Mesenchymal stem cell (in vitro differentiated cells and primary cell): ENCODE results near the gene FKTN.

Experiments
- DNase-seq: peaks from one replicate; pipeline ENCODE4 v3.0.0-alpha.2; 2013
- H2AFZ ChIP-seq: one replicate; pipeline ENCODE4 v1.6.1; 2013; ENCODE audit warnings: low read depth, mild to moderate bottlenecking, control low read depth, inconsistent platforms, low read length, moderate library complexity
- H2AK5ac ChIP-seq: 2 replicates; pipeline ENCODE4 v1.6.1; 2013; ENCODE audit warnings: low read length, moderate library complexity, mild to moderate bottlenecking, inconsistent platforms; ENCODE audit not compliant: severe bottlenecking
- H2BK120ac ChIP-seq: one replicate; pipeline ENCODE4 v1.6.1; 2013; ENCODE audit warnings: low read depth, mild to moderate bottlenecking, inconsistent platforms, low read length, moderate library complexity
- H2BK12ac ChIP-seq, 2 experiments: one replicate each; pipeline ENCODE4 v1.6.1; 2013; ENCODE audit warnings: inconsistent platforms in 2 of 2, low read length in 2 of 2, mild to moderate bottlenecking in 2 of 2, moderate library complexity in 2 of 2, control low read depth in 1 of 2
- H2BK15ac ChIP-seq: one replicate; pipeline ENCODE4 v1.6.1; 2013; ENCODE audit warnings: mild to moderate bottlenecking, low read depth, inconsistent platforms; ENCODE audit not compliant: poor library complexity, severe bottlenecking
- H2BK5ac ChIP-seq: 2 replicates; pipeline ENCODE4 v1.6.1; 2013; ENCODE audit warnings: low read depth, mild to moderate bottlenecking, low read length, control low read depth, inconsistent platforms; ENCODE audit not compliant: poor library complexity, severe bottlenecking
- H3K14ac ChIP-seq, 2 experiments: one replicate each; pipeline ENCODE4 v1.6.1; 2013; ENCODE audit warnings: inconsistent platforms in 2 of 2, low read length in 2 of 2, control low read depth in 1 of 2, mild to moderate bottlenecking in 1 of 2, moderate library complexity in 1 of 2
- H3K18ac ChIP-seq, 2 experiments: one replicate each; pipeline ENCODE4 v1.6.1; 2013; ENCODE audit warnings: inconsistent platforms in 2 of 2, low read length in 2 of 2, control low read depth in 1 of 2, low read depth in 1 of 2, mild to moderate bottlenecking in 1 of 2
- H3K23ac ChIP-seq, 2 experiments: one replicate each; pipeline ENCODE4 v1.6.1; 2013; ENCODE audit warnings: inconsistent platforms in 2 of 2, low read length in 2 of 2, mild to moderate bottlenecking in 2 of 2, moderate library complexity in 2 of 2, control low read depth in 1 of 2
- H3K27ac ChIP-seq: 2 replicates; pipeline ENCODE4 v1.5.1; 2013; ENCODE audit warnings: mild to moderate bottlenecking, moderate library complexity, low read length, control low read depth, inconsistent platforms; ENCODE audit not compliant: poor library complexity, severe bottlenecking
- H3K27me3 ChIP-seq, 2 experiments: 2 replicates each; pipeline versions ENCODE4 v1.6.1 to v1.7.0; 2013; ENCODE audit warnings: low read length in 2 of 2, mild to moderate bottlenecking in 2 of 2, moderate library complexity in 2 of 2, control low read depth in 1 of 2, inconsistent platforms in 1 of 2; ENCODE audit not compliant: control insufficient read depth in 1 of 2, insufficient read depth in 1 of 2
- H3K36me3 ChIP-seq, 2 experiments: 2 replicates each; pipeline versions ENCODE4 v1.6.1 to v1.7.0; 2013; ENCODE audit warnings: low read length in 2 of 2, control low read depth in 1 of 2, inconsistent platforms in 1 of 2, low read depth in 1 of 2, mild to moderate bottlenecking in 1 of 2; ENCODE audit not compliant: insufficient read depth in 2 of 2, control insufficient read depth in 1 of 2
- H3K4ac ChIP-seq, 2 experiments: one replicate each; pipeline ENCODE4 v1.6.1; 2013; ENCODE audit warnings: inconsistent platforms in 2 of 2, low read length in 2 of 2, mild to moderate bottlenecking in 2 of 2, moderate library complexity in 2 of 2, control low read depth in 1 of 2, low read depth in 1 of 2
- H3K4me1 ChIP-seq: 2 replicates; pipeline ENCODE4 v1.6.1; 2013; ENCODE audit warnings: low read depth, low read length, control low read depth; ENCODE audit not compliant: control insufficient read depth, insufficient read depth
- H3K4me2 ChIP-seq: 2 replicates; pipeline ENCODE4 v1.6.1; 2013; ENCODE audit warnings: low read length, mild to moderate bottlenecking, inconsistent platforms; ENCODE audit not compliant: poor library complexity, severe bottlenecking
- H3K4me3 ChIP-seq, 2 experiments: 2 replicates each; pipeline versions ENCODE4 v1.5.1 to v1.7.0; 2013; ENCODE audit warnings: low read length in 2 of 2, mild to moderate bottlenecking in 2 of 2, control low read depth in 1 of 2, low read depth in 1 of 2; ENCODE audit not compliant: insufficient read depth in 1 of 2
- H3K79me1 ChIP-seq: replicated peaks from 2 replicates; pipeline ENCODE4 v1.6.1; 2013; ENCODE audit warnings: mild to moderate bottlenecking, control low read depth, low read length, inconsistent platforms; ENCODE audit not compliant: poor library complexity, severe bottlenecking
- H3K9ac ChIP-seq: 2 replicates; pipeline ENCODE4 v1.7.0; 2013; ENCODE audit warnings: mild to moderate bottlenecking, low read length, moderate library complexity
- H3K9me3 ChIP-seq: 2 replicates; pipeline ENCODE4 v1.7.0; 2013; ENCODE audit warnings: mild to moderate bottlenecking, low read length; ENCODE audit not compliant: control insufficient read depth
- H4K8ac ChIP-seq: one replicate; pipeline ENCODE4 v1.6.1; 2013; ENCODE audit warnings: inconsistent platforms, mild to moderate bottlenecking, low read length, moderate library complexity
- H4K91ac ChIP-seq: one replicate; pipeline ENCODE4 v1.6.1; 2013; ENCODE audit warnings: mild to moderate bottlenecking, low read length, inconsistent platforms
- WGBS: methylation state at CpG from one replicate; pipeline ENCODE4 v1.1.7; 2013; ENCODE audit warnings: mixed read lengths; 5-methylcytosine and 5-hydroxymethylcytosine counted together

FKTN gene

DNA sequence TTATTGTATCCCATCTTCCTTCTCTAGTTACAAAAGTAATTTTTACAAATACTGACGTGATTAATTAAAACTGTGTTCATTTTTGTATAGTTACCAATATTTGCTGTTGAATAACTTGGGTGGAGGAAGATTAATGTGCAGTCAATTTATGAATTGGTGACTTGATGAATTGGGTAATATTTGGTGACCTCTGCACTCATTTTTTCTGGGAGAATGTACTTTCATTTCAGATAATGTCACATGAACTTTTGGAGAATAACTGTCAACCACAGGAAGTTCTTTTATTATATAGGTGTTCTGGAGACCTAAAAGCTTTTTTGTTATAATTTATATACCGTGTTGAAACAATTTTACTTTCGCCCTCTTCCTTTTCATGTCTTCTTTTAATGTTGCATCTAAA lies 26.4 kb upstream of the FKTN start:
- no peak overlapping the region for H3K4ac ChIP-seq
- peaks cover 4% of the 10 kb centered on the region for H3K9me3 ChIP-seq
- no peak overlapping the region for H3K4me3 ChIP-seq
- no peak overlapping the region for H3K4me2 ChIP-seq
- H3K27me3 ChIP-seq: no peaks in the 10 kb centered on the region
- H2BK5ac ChIP-seq: no peak overlapping the region
- no peak overlapping the region for H3K18ac ChIP-seq
- no peak overlapping the region for H2BK15ac ChIP-seq
- H2BK12ac ChIP-seq: no peak overlapping the region
- no peak overlapping the region for H4K8ac ChIP-seq
- H3K36me3 ChIP-seq: peaks cover 0 to 23% of the 10 kb centered on the region in 2 experiments
- peaks cover 1% of the 10 kb centered on the region for H3K79me1 ChIP-seq
- 90% methylated on average over 2 of the region's 3 CpGs for WGBS
- no peak overlapping the region for H3K23ac ChIP-seq
- no peak for DNase-seq
- no peaks in the 10 kb centered on the region for H3K4me1 ChIP-seq
- no peak overlapping the region for H2AFZ ChIP-seq
- no peak overlapping the region for H2BK120ac ChIP-seq
- H3K14ac ChIP-seq: no peak overlapping the region
- H2AK5ac ChIP-seq: no peak overlapping the region
- H4K91ac ChIP-seq: no peak overlapping the region
- H3K9ac ChIP-seq: no peak overlapping the region
- H3K27ac ChIP-seq: no peak overlapping the region

DNA sequence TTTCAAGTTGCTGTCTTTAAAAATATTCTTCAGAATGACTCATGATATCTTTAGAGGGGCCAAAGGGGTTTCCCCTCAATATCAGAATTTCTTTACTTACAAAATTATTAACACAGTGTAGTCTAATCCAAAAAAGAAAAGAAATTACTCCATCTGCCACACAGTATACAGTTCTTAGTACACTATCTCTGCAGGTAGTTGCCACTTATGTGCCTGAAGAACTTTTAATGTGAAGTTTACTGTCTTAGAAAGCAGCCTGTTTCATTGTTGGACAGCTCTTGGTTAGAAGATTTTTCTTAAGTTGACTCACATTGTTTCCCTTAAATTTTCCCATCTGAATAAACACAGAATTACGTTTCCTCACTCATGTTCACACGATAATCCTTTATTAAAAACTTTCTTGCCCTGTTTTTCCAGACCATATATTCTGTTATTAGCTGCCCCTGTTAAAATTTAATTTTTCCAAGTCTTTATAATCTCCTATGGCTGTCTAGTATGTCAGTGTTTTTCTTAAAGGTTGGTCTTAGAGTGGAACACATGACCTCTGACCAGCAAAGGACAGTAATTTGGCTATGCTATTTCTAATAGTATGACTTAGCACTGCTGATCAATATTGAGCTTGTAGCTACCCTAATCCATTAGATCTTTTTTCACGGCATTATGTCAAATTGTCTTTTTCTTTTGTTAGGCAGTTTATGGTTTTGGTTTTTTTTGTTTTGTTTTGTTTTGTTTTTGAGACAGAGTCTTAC lies 21.8 kb upstream of the FKTN start:
- no peak overlapping the region for H3K4me2 ChIP-seq
- H2BK15ac ChIP-seq: no peak overlapping the region
- H4K8ac ChIP-seq: no peak overlapping the region
- H2BK5ac ChIP-seq: no peak overlapping the region
- 88% methylated on average over 2 of the region's 3 CpGs for WGBS
- H3K79me1 ChIP-seq: peaks cover 1% of the 10 kb centered on the region
- no peak for DNase-seq
- H3K4me3 ChIP-seq: no peak overlapping the region
- H3K9ac ChIP-seq: no peak overlapping the region
- H2BK120ac ChIP-seq: no peak overlapping the region
- no peak overlapping the region for H4K91ac ChIP-seq
- H2AFZ ChIP-seq: no peak overlapping the region
- H2AK5ac ChIP-seq: no peak overlapping the region
- no peak overlapping the region for H2BK12ac ChIP-seq
- H3K27ac ChIP-seq: no peak overlapping the region
- H3K4ac ChIP-seq: no peak overlapping the region
- H3K4me1 ChIP-seq: no peaks in the 10 kb centered on the region
- no peak overlapping the region for H3K14ac ChIP-seq
- no peaks in the 10 kb centered on the region for H3K9me3 ChIP-seq
- H3K27me3 ChIP-seq: no peaks in the 10 kb centered on the region
- H3K18ac ChIP-seq: no peak overlapping the region
- no peak overlapping the region for H3K23ac ChIP-seq
- H3K36me3 ChIP-seq: peaks cover 0 to 42% of the 10 kb centered on the region in 2 experiments

DNA sequence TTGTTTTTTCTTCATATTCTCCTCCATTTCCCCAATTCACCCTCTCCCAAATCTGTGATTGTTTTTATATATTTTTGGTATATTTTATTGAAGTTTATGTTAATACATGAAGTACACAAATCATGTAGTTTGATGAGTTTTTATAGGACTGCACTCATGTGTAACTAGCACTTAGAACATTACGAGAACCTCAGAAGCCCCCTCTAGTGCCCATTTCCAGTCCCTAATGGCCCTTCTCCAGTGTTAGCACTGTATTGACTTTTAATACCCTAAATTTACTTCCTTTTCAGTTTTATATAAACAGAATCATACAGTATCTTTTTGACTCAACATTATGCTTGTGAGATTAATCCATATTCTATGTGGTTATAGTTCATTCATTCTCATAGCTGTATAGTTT lies 18.5 kb upstream of the FKTN start:
- no peaks in the 10 kb centered on the region for H3K27me3 ChIP-seq
- 100% methylated on average over 1 of the region's 1 CpG for WGBS
- no peak overlapping the region for H3K23ac ChIP-seq
- H2BK12ac ChIP-seq: no peak overlapping the region
- H3K79me1 ChIP-seq: no peaks in the 10 kb centered on the region
- no peak overlapping the region for H3K4me2 ChIP-seq
- H3K4me3 ChIP-seq: no peak overlapping the region
- H3K27ac ChIP-seq: no peak overlapping the region
- no peak overlapping the region for H2BK120ac ChIP-seq
- H4K8ac ChIP-seq: no peak overlapping the region
- no peak overlapping the region for H3K4ac ChIP-seq
- no peak overlapping the region for H2AFZ ChIP-seq
- DNase-seq: no peak
- H3K9me3 ChIP-seq: no peaks in the 10 kb centered on the region
- H3K14ac ChIP-seq: no peak overlapping the region
- no peak overlapping the region for H2BK15ac ChIP-seq
- peaks cover 0 to 42% of the 10 kb centered on the region in 2 experiments for H3K36me3 ChIP-seq
- no peak overlapping the region for H4K91ac ChIP-seq
- no peak overlapping the region for H3K9ac ChIP-seq
- H3K18ac ChIP-seq: no peak overlapping the region
- no peak overlapping the region for H2BK5ac ChIP-seq
- H3K4me1 ChIP-seq: no peaks in the 10 kb centered on the region
- H2AK5ac ChIP-seq: no peak overlapping the region

DNA sequence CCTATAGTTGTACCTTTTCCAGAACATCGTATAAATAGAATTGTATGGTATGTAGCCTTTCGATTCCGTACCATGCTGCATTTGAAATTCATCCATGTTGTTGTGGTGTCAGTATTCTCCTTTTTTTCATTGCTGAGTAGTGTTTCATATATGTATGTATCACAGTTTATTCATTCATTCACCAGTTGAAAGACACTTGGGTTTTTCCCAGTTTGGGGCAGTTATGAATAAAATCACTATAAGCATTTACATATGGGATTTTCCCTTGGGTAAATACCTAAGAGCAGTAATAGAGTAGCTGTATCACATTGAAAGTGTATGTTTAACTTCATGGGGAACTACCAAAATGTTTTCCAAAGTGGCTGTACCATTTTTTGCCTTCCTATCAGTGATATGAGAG lies 16.1 kb upstream of the FKTN start:
- no CpG with 5 or more reads among the region's 3 CpGs for WGBS
- no peak overlapping the region for H3K18ac ChIP-seq
- no peak overlapping the region for H3K23ac ChIP-seq
- H3K36me3 ChIP-seq: peaks cover 0 to 29% of the 10 kb centered on the region in 2 experiments
- H2BK120ac ChIP-seq: no peak overlapping the region
- H3K4me1 ChIP-seq: no peaks in the 10 kb centered on the region
- no peak overlapping the region for H3K9ac ChIP-seq
- no peak overlapping the region for H3K27ac ChIP-seq
- no peak overlapping the region for H3K4me2 ChIP-seq
- no peaks in the 10 kb centered on the region for H3K9me3 ChIP-seq
- H2BK5ac ChIP-seq: no peak overlapping the region
- no peak overlapping the region for H2AFZ ChIP-seq
- H2BK15ac ChIP-seq: no peak overlapping the region
- H3K4me3 ChIP-seq: no peak overlapping the region
- peaks cover 2% of the 10 kb centered on the region for H3K79me1 ChIP-seq
- H3K14ac ChIP-seq: no peak overlapping the region
- H3K27me3 ChIP-seq: no peaks in the 10 kb centered on the region
- no peak overlapping the region for H4K91ac ChIP-seq
- no peak overlapping the region for H2AK5ac ChIP-seq
- no peak overlapping the region for H4K8ac ChIP-seq
- no peak overlapping the region for H3K4ac ChIP-seq
- H2BK12ac ChIP-seq: no peak overlapping the region
- DNase-seq: no peak
